SJCRH30 (cell line): ENCODE data around the gene BCORL1. TPM values are rescaled to one million over a fixed set of nuclear protein-coding genes. Genes with fewer than 3 reads are reported as not detected.

Source experiments
- DNase-seq, 2 experiments: peaks; one replicate each; pipeline ENCODE4 v3.0.0-alpha.2; 2015 to 2020
- H3K27ac ChIP-seq: fragments of 250-450 bp; sonication (Bioruptor Pico); 2 replicates; pipeline ENCODE4 v1.5.1; 2020; ENCODE audit warnings: mild to moderate bottlenecking, moderate library complexity
- H3K27me3 ChIP-seq: fragments of 250-450 bp; sonication (Bioruptor Pico); 2 replicates; pipeline ENCODE4 v1.5.1; 2020; ENCODE audit warnings: mild to moderate bottlenecking, moderate library complexity
- H3K36me3 ChIP-seq: fragments of 250-450 bp; sonication (Bioruptor Pico); 2 replicates; pipeline ENCODE4 v1.5.1; 2020; ENCODE audit warnings: mild to moderate bottlenecking, moderate library complexity
- H3K4me1 ChIP-seq: fragments of 250-450 bp; sonication (Bioruptor Pico); 2 replicates; pipeline ENCODE4 v1.5.1; 2020; ENCODE audit warnings: mild to moderate bottlenecking, moderate library complexity
- H3K4me3 ChIP-seq: fragments of 250-450 bp; sonication (Bioruptor Pico); 2 replicates; pipeline ENCODE4 v1.5.1; 2020; ENCODE audit warnings: mild to moderate bottlenecking, moderate library complexity
- H3K9me3 ChIP-seq: fragments of 250-450 bp; sonication (Bioruptor Pico); replicated peaks from 2 replicates; pipeline ENCODE4 v1.5.1; 2020; ENCODE audit warnings: mild to moderate bottlenecking, moderate library complexity
- total RNA-seq: library from RNA; depleted of rRNA; stranded (reverse); fragments of >200 nt; shearing (Covaris generic); gene quantifications from 2 replicates; pipeline ENCODE4 v1.2.3, GENCODE V29; 2014; rRNA removed

Gene BCORL1
- total RNA-seq, 1 experiment from 2014 or later: 5.1 TPM

DNA sequence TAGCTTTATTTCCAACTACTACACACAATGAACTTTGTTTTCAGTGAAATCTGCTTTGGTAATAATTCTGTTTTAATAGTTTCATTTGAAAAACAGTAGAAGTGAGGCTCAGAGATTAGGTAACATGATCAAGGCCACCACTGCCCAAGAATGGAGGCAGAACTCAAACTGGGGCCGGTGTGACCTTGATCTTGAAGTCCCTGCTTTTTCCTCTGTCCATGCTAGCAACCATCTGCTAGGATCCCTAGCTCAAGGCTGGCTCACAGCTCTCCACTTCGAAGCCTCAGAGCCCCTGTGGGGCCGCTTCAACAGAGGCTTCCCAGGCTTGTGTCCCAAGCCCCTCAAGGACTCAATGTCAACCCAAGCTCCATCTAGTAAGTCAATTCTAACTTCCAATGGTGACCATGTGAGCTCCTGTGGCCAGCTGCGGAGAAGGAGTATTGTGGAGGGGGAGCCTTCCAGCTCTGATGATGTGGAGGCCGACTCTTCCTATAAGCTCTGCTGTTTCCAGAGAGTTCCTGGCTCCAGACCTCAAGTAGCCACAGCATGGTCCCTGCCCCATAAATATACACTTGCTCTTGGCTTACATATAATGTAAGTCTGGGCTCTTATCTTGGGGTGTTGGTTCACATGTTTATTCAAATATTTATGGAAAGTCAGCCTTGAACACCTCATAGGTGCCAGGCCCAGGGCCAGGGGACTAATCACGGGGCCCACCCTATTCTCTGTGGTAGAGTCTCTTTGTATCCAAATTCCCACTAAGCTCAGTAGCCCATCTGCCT, 113.0 kb downstream of the BCORL1 start:
- Histone ChIP-seq H3K4me3 (no peak overlapping the region), H3K27me3 (no peaks in the 10 kb centered on the region), H3K9me3 (no peaks in the 10 kb centered on the region), H3K27ac (no peak overlapping the region), H3K4me1 (no peaks in the 10 kb centered on the region; the same call in 1 of the 2 replicates), H3K36me3 (no peaks in the 10 kb centered on the region)
- no peak for DNase-seq

DNA sequence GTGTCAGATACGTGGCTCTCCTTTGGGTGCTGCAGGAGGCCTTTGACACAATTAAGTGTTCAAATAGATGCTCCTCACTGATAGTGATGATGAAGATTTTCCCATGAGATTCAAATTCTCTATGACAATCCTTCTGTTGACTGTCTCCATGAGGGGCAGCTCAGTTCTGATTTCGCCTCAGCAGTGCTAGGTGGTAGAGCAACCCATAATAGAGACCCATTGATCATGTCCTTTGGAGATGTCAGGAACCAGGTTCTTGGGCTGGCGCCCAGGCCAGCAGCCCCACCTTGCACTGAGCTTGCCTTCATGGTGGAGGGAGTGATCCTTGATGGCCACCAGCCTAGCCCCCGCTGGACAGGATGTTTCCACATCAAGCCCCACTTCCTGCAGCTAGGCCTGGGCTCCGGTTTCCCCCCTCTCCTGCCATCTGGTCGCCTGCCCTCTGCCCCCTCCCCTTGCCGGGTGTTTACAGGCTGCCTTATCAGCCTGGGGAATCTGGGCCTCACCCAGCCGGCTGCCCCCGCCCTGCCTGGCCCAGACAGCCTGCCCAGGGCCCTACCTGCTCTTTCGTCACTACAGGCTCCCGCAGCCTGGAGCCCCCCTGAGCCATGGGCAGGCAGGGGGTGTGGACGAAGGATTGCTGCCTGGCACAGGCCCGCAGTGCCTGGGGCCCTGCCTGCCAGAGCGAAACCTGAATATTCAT, 115.2 kb downstream of the BCORL1 start:
- H3K4me1 ChIP-seq: no peaks in the 10 kb centered on the region; the same call in 1 of the 2 replicates
- H3K36me3 ChIP-seq: no peaks in the 10 kb centered on the region
- no peaks in the 10 kb centered on the region for H3K9me3 ChIP-seq
- DNase-seq: peak in 1 of 2 experiments; percentile 35
- H3K4me3 ChIP-seq: no peak overlapping the region
- no peak overlapping the region for H3K27ac ChIP-seq
- H3K27me3 ChIP-seq: no peaks in the 10 kb centered on the region

DNA sequence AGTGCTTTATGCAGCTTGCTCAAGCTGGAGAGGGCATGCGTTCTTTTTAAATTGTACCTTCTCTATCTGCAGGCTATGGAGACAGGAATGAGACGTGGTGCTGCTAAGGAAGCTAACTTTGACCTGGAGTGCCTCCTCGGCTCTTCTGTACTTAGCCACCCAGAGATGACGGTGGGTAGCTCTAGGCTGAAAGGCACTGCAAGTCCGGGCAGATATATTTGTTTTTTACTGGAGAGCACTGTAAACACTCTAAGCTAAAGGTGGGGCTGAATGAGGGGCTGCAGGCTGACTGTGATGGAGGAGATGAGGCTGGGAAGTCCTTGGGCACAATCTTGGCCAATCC, 115.7 kb downstream of the BCORL1 start:
- Histone ChIP-seq H3K4me1 (peaks cover 2% of the 10 kb centered on the region; the same call in 1 of the 2 replicates), H3K9me3 (no peaks in the 10 kb centered on the region), H3K27ac (no peak overlapping the region), H3K36me3 (no peaks in the 10 kb centered on the region), H3K27me3 (no peaks in the 10 kb centered on the region), H3K4me3 (no peak overlapping the region)
- no peak for DNase-seq

DNA sequence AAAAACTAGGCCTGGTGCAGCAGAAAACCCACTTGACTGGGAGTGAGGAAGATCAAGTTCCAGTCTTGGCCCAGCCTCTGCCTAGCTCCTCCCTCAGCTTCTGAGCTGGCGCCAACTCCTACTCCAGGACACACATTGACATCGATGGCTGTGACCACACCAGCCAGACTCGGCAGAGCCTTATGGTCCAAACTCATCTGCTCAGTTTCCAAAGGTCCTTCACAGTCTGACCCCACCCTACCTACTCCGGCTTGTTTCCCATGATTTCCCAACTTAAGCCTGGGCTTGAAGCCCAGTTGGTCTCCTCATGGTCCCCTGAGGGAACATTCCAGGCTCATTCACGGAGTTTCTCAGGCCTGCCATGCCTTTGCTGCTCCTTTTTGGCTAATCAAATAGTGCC, 117.7 kb downstream of the BCORL1 start:
- H3K9me3 ChIP-seq: no peaks in the 10 kb centered on the region
- peaks cover 4% of the 10 kb centered on the region; the same call in 1 of the 2 replicates for H3K4me1 ChIP-seq
- no peak overlapping the region for H3K4me3 ChIP-seq
- no peak for DNase-seq
- no peaks in the 10 kb centered on the region for H3K36me3 ChIP-seq
- no peaks in the 10 kb centered on the region for H3K27me3 ChIP-seq
- no peak overlapping the region for H3K27ac ChIP-seq

DNA sequence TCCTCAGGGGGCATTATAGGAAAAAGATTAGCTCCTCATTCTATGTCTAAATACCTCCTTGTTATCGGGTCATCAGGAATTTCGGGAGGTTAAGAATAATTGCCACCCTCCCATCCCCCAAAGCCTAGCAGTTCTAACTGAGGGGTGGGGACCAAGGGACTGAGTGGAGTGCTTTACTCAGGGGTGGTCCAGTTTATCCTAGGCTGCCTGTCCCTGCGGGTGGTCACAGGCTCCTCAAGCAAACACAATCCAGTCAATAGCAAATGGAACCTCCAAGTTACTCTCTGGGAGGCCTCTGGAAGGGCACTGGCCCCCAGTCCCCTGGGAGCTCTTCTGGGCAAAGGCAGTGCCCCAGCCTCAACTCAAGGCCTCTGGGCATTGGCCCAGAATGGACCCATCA, 121.2 kb downstream of the BCORL1 start:
- Histone ChIP-seq H3K36me3 (no peaks in the 10 kb centered on the region), H3K4me3 (no peak overlapping the region), H3K27ac (no peak overlapping the region), H3K4me1 (peaks cover 4% of the 10 kb centered on the region; the same call in 1 of the 2 replicates), H3K9me3 (no peaks in the 10 kb centered on the region), H3K27me3 (no peaks in the 10 kb centered on the region)
- DNase-seq: peak; percentile 68

DNA sequence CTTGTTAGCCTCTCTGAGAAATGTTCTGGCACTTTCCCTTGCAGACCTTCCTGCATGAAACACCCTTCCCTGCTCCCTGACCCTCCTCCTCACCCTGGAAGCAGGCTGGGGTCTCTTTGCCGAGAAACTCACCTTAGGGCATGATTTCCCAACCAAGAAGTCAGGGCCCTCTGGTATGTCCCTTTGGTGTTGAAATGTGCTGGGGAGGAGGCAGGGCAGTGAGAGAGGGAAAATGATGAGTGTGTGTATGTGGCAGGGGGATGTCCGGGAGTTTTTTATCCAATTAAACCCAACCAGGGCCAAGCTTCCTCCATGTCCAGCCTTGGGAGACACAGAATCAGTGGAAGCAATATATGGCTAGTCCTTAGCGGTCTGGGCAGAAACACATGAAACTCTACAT, 122.8 kb downstream of the BCORL1 start:
- Histone ChIP-seq H3K36me3 (no peaks in the 10 kb centered on the region), H3K9me3 (no peaks in the 10 kb centered on the region), H3K27me3 (no peaks in the 10 kb centered on the region), H3K27ac (no peak overlapping the region), H3K4me3 (no peak overlapping the region), H3K4me1 (peaks cover 4% of the 10 kb centered on the region; the same call in 1 of the 2 replicates)
- no peak for DNase-seq

DNA sequence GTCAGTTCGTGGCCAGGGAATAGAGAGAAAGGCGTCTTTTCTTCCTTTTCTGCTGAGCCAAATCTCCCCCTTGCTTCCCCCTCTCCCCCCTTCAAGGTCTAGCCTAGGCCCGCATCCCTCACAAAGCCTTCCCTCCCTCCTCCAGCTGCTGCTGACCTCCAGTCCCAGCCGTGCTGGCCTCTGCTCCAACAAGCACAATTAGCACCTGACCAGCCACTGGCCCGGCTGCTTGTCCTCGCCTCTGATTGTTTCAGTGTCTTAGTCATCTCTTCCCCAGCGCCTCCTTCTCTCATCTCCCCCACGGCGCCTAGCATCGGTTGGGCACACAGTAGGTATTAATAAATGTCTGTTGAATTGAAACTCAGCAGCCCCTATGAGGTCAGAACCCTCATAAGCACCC, 123.6 kb downstream of the BCORL1 start:
- H3K9me3 ChIP-seq: no peaks in the 10 kb centered on the region
- H3K36me3 ChIP-seq: no peaks in the 10 kb centered on the region
- no peak for DNase-seq
- no peak overlapping the region for H3K27ac ChIP-seq
- H3K27me3 ChIP-seq: no peaks in the 10 kb centered on the region
- H3K4me3 ChIP-seq: no peak overlapping the region
- H3K4me1 ChIP-seq: peaks cover 4% of the 10 kb centered on the region; the same call in 1 of the 2 replicates

Other genes starting within 250 kb of the BCORL1 start
- 0.14 and 0.25 TPM in 2 replicates for gene XPNPEP2, start 243.7 kb upstream of the BCORL1 start, total RNA-seq
- gene SASH3, start 202.7 kb upstream of the BCORL1 start, total RNA-seq: 0.05 TPM in 1 of 2 replicates, not detected in the other
- gene ZDHHC9, start 138.7 kb upstream of the BCORL1 start, total RNA-seq: 30.6 and 31.1 TPM in 2 replicates
- 43.6 and 43.9 TPM in 2 replicates for gene UTP14A, start 76.5 kb upstream of the BCORL1 start, total RNA-seq
- gene ELF4, start 127.9 kb downstream of the BCORL1 start, total RNA-seq: 5.3 and 5.5 TPM in 2 replicates
- gene AIFM1, start 183.2 kb downstream of the BCORL1 start, total RNA-seq: 42.9 and 46.9 TPM in 2 replicates
- 0.34 TPM in 1 of 2 replicates, not detected in the other for gene RAB33A, start 189.3 kb downstream of the BCORL1 start, total RNA-seq